BJ (cell line): Measurements from ENCODE around the gene ITGA11. TPM values are rescaled to one million over a fixed set of nuclear protein-coding genes. Genes with fewer than 3 reads are reported as not detected.

Experiments used
- CTCF ChIA-PET: fragments of 350-600 bp; formaldehyde crosslinking; extraction: SDS; loops from one replicate; lab custom pipeline; 2021; ENCODE audit warnings: antibody characterized with exemption, inconsistent platforms; lab: Yijun Ruan, JAX
- POLR2A ChIA-PET: fragments of 300-600 bp; sonication (Branson Sonifier 250); formaldehyde crosslinking; extraction: SDS; loops from one replicate; lab custom pipeline; 2021; ENCODE audit warnings: antibody characterized with exemption; lab: Charles Lee
- DNase-seq: peaks from one replicate; pipeline ENCODE4 v3.0.0-alpha.2; 2011; ENCODE audit warnings: low read depth
- H3K27me3 ChIP-seq: 2 replicates; pipeline ENCODE4 v1.6.0; 2011; ENCODE audit warnings: low read length; ENCODE audit not compliant: control insufficient read depth, insufficient read depth
- H3K36me3 ChIP-seq: 2 replicates; pipeline ENCODE4 v1.5.1; 2011; ENCODE audit warnings: low read length; ENCODE audit not compliant: control insufficient read depth, insufficient read depth
- H3K4me3 ChIP-seq: 2 replicates; pipeline ENCODE4 v1.5.1; 2011; ENCODE audit warnings: low read depth, mild to moderate bottlenecking, control low read depth, low read length
- polyA plus RNA-seq: library from polyadenylated mRNA; depleted of rRNA; stranded (reverse); fragments of >200 nt; gene quantifications from 2 replicates; pipeline ENCODE4 v1.2.3, GENCODE V29; 2011
- TF ChIP-seq, protein P1 (sequence below): IDR thresholded peaks from 2 replicates; pipeline ENCODE4 v1.5.1; 2011; ENCODE audit warnings: low read depth, mild to moderate bottlenecking, control low read depth, inconsistent platforms, low read length, moderate library complexity; ENCODE audit not compliant: insufficient read depth

Gene ITGA11
- polyA plus RNA-seq, 1 experiment = 72.7 TPM

DNA sequence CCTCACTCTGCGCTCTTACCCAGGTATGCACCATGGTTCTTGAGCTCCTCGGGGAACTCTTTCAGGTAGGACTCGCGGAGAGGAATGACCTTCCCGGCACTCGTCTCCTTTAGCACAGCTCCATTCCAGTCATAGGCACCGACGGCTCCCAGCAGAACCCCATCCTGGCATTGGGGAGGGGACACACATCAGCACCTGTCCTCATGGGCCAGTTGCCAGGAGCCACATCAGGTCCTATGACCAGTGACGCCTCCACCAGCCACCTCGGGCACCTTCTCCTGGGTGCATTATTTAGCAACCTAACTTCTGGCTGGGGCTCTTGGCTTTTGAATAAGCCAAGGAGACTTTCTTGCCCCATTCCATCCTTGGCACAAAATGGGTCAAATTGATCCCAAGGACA is 92.5 kb downstream of the ITGA11 start:
- CTCF ChIA-PET = no interaction called here
- Histone ChIP-seq H3K36me3 (0 out of 2 replicates have a peak, but pooled peaks cover 1% of the 10 kb centered on the region), H3K27me3 (no peaks in the 10 kb centered on the region), H3K4me3 (no peak overlapping the region)
- no peak for DNase-seq
- TF ChIP-seq, protein P1, sequence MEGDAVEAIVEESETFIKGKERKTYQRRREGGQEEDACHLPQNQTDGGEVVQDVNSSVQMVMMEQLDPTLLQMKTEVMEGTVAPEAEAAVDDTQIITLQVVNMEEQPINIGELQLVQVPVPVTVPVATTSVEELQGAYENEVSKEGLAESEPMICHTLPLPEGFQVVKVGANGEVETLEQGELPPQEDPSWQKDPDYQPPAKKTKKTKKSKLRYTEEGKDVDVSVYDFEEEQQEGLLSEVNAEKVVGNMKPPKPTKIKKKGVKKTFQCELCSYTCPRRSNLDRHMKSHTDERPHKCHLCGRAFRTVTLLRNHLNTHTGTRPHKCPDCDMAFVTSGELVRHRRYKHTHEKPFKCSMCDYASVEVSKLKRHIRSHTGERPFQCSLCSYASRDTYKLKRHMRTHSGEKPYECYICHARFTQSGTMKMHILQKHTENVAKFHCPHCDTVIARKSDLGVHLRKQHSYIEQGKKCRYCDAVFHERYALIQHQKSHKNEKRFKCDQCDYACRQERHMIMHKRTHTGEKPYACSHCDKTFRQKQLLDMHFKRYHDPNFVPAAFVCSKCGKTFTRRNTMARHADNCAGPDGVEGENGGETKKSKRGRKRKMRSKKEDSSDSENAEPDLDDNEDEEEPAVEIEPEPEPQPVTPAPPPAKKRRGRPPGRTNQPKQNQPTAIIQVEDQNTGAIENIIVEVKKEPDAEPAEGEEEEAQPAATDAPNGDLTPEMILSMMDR = no peak
- POLR2A ChIA-PET = no interaction called here

DNA sequence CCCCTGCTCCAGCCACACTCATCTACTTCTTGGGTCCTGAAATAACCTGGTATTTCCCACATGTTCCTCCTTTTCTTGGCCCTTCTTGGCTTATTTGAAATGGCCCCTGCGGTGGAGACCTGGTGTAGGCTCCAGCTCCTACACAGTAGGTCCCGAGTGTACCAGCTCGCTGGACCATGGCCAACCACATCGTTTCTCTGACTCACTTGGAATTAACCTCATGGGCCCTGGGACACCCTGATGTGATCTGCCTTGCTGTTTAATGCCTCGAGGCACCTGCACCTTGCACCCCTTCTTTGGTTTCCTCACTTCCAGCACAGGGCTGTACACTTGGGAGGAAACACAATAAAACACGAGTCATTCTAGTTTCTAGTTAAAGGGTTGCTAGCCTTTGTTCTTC is 94.1 kb downstream of the ITGA11 start:
- Histone ChIP-seq H3K27me3 (no peaks in the 10 kb centered on the region), H3K4me3 (no peak overlapping the region), H3K36me3 (0 out of 2 replicates have a peak, but pooled peaks cover 1% of the 10 kb centered on the region)
- ChIA-PET POLR2A (no interaction called here), CTCF (interaction anchor here (0.9 to 1.3 kb wide), 4 partner anchors 8 to 219 kb away, joined by 3 to 4 read pairs (median 3); no protein-coding TSS in a partner anchor)
- TF ChIP-seq, protein P1 = no peak
- DNase-seq = no peak

DNA sequence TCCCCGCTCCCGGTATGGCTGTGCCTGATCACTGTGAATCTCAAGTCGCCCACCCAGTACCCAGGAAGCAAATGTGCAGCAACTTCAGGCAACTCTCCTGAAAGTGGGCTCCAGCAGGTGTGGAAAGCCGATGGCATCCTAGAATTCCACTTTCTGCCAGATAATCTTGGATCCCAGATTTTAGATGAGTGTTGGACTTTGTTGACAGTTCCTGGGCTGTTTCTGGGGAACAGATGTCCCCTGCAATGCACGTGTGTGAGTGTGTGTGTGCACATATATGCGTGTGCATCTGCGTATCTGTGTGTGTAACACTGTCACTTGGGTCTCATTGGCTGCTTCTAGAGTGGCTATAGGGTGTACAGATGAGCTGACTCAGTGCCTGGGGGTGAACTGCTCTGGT is 95.4 kb downstream of the ITGA11 start:
- POLR2A ChIA-PET = no interaction called here
- DNase-seq = no peak

DNA sequence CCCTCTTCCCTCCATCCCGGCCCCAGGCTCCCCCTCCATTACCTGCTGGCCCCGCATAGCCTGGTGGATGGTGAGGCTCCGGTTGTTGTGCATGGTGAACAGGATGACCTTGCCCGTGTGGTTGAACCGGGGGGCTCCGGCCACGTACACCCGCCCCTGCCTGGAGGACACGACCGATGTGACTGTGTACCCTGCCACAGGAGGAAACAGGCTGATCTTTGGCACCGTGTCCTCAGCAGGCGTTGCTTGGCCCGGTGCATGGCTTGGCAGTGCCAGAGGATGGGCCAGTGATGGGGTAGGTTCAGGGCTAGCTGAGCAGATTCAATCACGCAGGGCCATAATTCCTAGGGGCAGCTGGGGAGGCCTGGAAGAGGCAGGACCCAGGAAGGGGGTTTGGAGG is 96.3 kb downstream of the ITGA11 start:
- CTCF ChIA-PET = interaction anchor here (2.7 kb wide), 1 partner anchor 11 kb away, joined by 9 read pairs; no protein-coding TSS in a partner anchor
- no peak for DNase-seq
- Histone ChIP-seq H3K27me3 (no peaks in the 10 kb centered on the region), H3K36me3 (no peaks in the 10 kb centered on the region), H3K4me3 (no peak overlapping the region)
- TF ChIP-seq, protein P1 = no peak
- POLR2A ChIA-PET = no interaction called here

More for the DNA sequence above, 95.4 kb downstream of the ITGA11 start:
- Histone ChIP-seq H3K4me3 (no peak overlapping the region), H3K36me3 (0 out of 2 replicates have a peak, but pooled peaks cover 1% of the 10 kb centered on the region), H3K27me3 (no peaks in the 10 kb centered on the region)
- CTCF ChIA-PET = interaction anchor here (2.7 kb wide), 1 partner anchor 10 kb away, joined by 9 read pairs; no protein-coding TSS in a partner anchor
- TF ChIP-seq, protein P1 = no peak

DNA sequence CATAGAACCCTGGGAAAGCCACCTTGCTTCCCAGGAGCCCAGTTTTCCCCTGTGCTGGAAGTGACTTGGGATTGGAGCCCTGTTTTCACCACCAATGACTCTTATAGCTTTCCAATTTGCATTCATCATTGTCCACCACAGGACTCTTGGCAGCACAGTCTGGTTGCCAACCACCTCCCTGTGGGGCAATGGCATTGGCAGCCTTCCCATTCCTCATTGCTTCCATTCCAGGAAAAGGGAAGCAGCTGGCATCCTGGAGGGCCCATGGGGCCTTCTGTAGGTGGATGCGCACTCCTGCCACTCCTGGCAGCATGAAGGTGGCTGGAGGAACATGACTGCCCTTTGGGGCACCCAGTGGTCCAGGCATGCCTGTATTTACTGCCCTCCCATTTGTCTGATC is 96.7 kb downstream of the ITGA11 start:
- Histone ChIP-seq H3K36me3 (no peaks in the 10 kb centered on the region), H3K4me3 (no peak overlapping the region), H3K27me3 (no peaks in the 10 kb centered on the region)
- DNase-seq = no peak
- TF ChIP-seq, protein P1 = no peak
- POLR2A ChIA-PET = no interaction called here
- CTCF ChIA-PET = interaction anchor here (0.9 to 2.7 kb wide), 7 partner anchors 11 to 218 kb away, joined by 3 to 9 read pairs (median 4); no protein-coding TSS in a partner anchor
